Stomach (tissue), 9 donors: ENCODE measurements around the gene BHLHE40. TPM values are rescaled to one million over a fixed set of nuclear protein-coding genes. Genes with fewer than 3 reads are reported as not detected.

ENCODE experiments used
- DNase-seq, 2 donors: peaks; one replicate each; pipeline versions ENCODE4 v3.0.0 to v3.0.0-alpha.2; 2013 to 2019
- H3K27ac ChIP-seq, 5 donors: fragments of 200-600 bp in 4 of 5; sonication (generic) in 4 of 5; one replicate each; pipeline ENCODE4 v1.5.1; 2013 to 2019; ENCODE audit warnings: mild to moderate bottlenecking in 1 of 5, moderate library complexity in 1 of 5
- H3K27me3 ChIP-seq, 3 donors: fragments of 200-600 bp; sonication (generic); one replicate each; pipeline ENCODE4 v1.5.1; 2017 to 2019; ENCODE audit warnings: mixed run types in 1 of 3
- H3K36me3 ChIP-seq, 4 donors: fragments of 200-600 bp; sonication (generic); 1 replicate in 3 of 4; 2 replicates in 1 of 4; pipeline ENCODE4 v1.5.1; 2016 to 2019
- H3K4me1 ChIP-seq, 4 donors: fragments of 200-600 bp; sonication (generic); one replicate each; pipeline ENCODE4 v1.5.1; 2016 to 2019
- H3K4me3 ChIP-seq, 4 donors: fragments of 200-600 bp; sonication (generic) in 3 of 4; one replicate each; pipeline ENCODE4 v1.5.1; 2016 to 2019; ENCODE audit warnings: mild to moderate bottlenecking in 1 of 4
- H3K9me3 ChIP-seq, 4 donors: fragments of 200-600 bp; sonication (generic); one replicate each; pipeline ENCODE4 v1.5.1; 2016 to 2019
- EP300 ChIP-seq: sonication (generic); formaldehyde crosslinking; IDR thresholded peaks from one replicate; pipeline ENCODE4 v1.6.1; 2017; ENCODE audit warnings: antibody characterized with exemption
- POLR2A ChIP-seq, 4 donors: fragments of 450-650 bp; IDR thresholded peaks; one replicate each; pipeline ENCODE4 v1.6.1; 2016; ENCODE audit warnings: antibody characterized with exemption in 4 of 4, control low read depth in 2 of 4, mild to moderate bottlenecking in 1 of 4, moderate library complexity in 1 of 4
- POLR2AphosphoS5 ChIP-seq, 3 donors: sonication (generic); formaldehyde crosslinking; IDR thresholded peaks; one replicate each; pipeline ENCODE4 v1.6.1; 2016; ENCODE audit warnings: antibody characterized with exemption in 3 of 3
- whole genome bisulfite sequencing, 5 donors: extraction: QIAGEN DNeasy Blood & Tissue Kit in 3 of 5; methylation state at CpG; one replicate each; pipeline versions ENCODE4 v1.1.5 to v1.1.7; 2013 to 2018; 5-methylcytosine and 5-hydroxymethylcytosine counted together
- intact Hi-C: fragments of 100-400 bp; cut with DNase I; formaldehyde crosslinking; loops from one replicate; pipeline ENCODE4 v1.15.1; 2023; ENCODE audit warnings: low total_unique reads
- polyA plus RNA-seq, 3 donors: library from polyadenylated mRNA; stranded (reverse); fragments of 200-250 nt; gene quantifications; one replicate each; pipeline ENCODE4 v1.2.3, GENCODE V29; 2013
- total RNA-seq, 5 donors: library from RNA; depleted of rRNA; stranded (reverse); fragments of >200 nt; gene quantifications; one replicate each; pipeline versions ENCODE4 v1.1.0 to v1.2.3, GENCODE V29; 2014 to 2016
- TF ChIP-seq, protein P1 (sequence below), 7 experiments: fragments of 450-650 bp in 4 of 7; fragments of 200-600 bp in 3 of 7; sonication (generic) in 3 of 7; IDR thresholded peaks; one replicate each; pipeline ENCODE4 v1.5.1; 2016 to 2019; ENCODE audit warnings: antibody characterized with exemption in 7 of 7, control low read depth in 2 of 7, mild to moderate bottlenecking in 1 of 7
- donor health status: healthy with polysubstance abuse.
- donor health status: Bipolar disorder and iron deficiency.
- donor health status: healthy.

The BHLHE40 gene
- total and polyA plus RNA-seq, 8 donors: 7.6 to 39.7 (median 25.4) TPM

DNA sequence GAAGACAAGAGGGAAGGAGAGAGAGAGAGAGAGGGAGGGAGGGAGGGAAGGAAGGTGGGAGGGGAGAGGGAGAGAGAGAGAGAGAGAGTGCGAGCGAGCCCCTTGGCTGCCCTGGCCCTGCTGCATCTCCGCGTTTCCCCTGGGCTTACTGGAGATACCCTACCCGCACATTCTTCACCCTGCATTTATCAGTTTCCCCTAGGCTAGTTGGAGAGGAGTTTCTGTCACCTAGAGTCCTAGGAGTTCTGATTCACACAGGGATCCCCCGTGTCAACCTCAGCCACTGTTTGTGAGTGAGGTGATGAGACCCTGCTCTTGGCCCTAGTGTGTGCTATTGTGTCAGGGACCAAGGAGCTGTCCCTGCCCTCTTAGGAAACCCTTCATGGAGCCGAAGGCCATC is 18.7 kb downstream of the BHLHE40 start:
- intact Hi-C loops: no loop called here
- Histone ChIP-seq H3K27me3 (no peaks in the 10 kb centered on the region), H3K27ac (no peak overlapping the region), H3K36me3 (no peaks in the 10 kb centered on the region), H3K4me3 (no peak overlapping the region), H3K4me1 (peaks cover 0 to 5% (median 2%) of the 10 kb centered on the region in 4 donors), H3K9me3 (no peaks in the 10 kb centered on the region)
- TF ChIP-seq EP300: no peak
- no peak for TF ChIP-seq POLR2AphosphoS5 (IDR thresholded peaks at IDR 0.05)
- TF ChIP-seq POLR2A (IDR thresholded peaks at IDR 0.05): no peak
- TF ChIP-seq, protein P1, sequence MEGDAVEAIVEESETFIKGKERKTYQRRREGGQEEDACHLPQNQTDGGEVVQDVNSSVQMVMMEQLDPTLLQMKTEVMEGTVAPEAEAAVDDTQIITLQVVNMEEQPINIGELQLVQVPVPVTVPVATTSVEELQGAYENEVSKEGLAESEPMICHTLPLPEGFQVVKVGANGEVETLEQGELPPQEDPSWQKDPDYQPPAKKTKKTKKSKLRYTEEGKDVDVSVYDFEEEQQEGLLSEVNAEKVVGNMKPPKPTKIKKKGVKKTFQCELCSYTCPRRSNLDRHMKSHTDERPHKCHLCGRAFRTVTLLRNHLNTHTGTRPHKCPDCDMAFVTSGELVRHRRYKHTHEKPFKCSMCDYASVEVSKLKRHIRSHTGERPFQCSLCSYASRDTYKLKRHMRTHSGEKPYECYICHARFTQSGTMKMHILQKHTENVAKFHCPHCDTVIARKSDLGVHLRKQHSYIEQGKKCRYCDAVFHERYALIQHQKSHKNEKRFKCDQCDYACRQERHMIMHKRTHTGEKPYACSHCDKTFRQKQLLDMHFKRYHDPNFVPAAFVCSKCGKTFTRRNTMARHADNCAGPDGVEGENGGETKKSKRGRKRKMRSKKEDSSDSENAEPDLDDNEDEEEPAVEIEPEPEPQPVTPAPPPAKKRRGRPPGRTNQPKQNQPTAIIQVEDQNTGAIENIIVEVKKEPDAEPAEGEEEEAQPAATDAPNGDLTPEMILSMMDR (IDR thresholded peaks at IDR 0.05): no peak
- 62 to 82% (median 77%) methylated on average over 7 of the region's 7 CpGs for WGBS, 5 donors
- no peak for DNase-seq

DNA sequence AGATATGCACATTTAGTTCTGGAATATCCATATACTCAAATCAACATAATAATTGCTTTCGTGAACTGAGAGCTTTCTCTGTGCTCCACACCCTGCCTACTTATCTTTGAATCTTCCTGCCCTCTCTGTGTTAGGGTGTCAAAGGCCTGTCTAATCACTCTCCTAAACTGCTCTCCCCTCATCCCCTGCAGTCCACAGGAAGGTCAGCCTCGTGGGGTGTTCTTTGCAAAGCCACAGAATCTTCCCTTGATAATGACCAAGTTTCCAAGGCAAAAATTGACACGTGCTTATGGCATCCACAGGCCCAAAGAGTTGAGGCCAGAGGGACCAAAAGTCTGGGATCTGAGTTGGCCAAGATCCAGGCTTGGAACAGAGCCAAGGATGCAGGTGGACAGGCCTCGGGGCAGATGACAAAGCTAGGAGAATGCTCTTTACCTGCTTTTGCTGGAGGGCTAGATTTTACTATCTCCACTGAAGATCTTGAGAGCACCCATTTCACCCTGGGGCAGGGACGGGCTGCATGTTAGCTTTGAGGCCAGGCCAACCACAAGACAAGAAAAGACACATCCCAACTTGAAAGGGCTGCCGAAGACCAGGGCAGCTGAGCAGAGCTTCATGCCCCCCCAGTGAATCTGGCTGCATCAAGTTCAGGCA is 20.4 kb downstream of the BHLHE40 start:
- no peaks in the 10 kb centered on the region for H3K36me3 ChIP-seq
- TF ChIP-seq, protein P1 (IDR thresholded peaks at IDR 0.05): no peak
- TF ChIP-seq EP300 (no peak), POLR2AphosphoS5 (IDR thresholded peaks at IDR 0.05) (no peak), POLR2A (IDR thresholded peaks at IDR 0.05) (no peak)
- peaks cover 0 to 5% (median 2%) of the 10 kb centered on the region in 4 donors for H3K4me1 ChIP-seq
- intact Hi-C loops: no loop called here
- no peak overlapping the region for H3K27ac ChIP-seq
- WGBS, 5 donors: 63 to 74% (median 69%) methylated on average over 5 to 6 of the region's 6 CpGs
- no peaks in the 10 kb centered on the region for H3K9me3 ChIP-seq
- H3K27me3 ChIP-seq: no peaks in the 10 kb centered on the region
- no peak overlapping the region for H3K4me3 ChIP-seq
- DNase-seq: no peak

DNA sequence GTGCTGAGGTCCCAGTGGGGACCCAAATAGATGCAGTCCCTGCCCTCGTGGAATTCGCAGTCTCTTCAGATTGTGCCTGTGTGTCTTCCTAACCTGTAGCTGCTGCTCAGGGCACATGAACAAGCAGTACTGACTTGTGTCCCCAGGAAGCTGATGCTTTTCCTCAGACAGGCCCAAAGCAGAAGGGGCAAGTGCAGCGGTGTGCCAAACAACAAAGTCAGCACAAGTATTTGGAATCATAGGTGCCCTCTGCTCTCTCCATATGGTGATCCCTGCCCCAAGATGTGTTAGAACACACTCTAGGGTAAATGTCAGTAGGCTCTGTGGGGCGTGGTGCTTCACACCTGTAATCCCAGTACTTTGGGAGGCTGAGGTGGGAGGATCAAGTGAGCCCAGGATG is 21.9 kb downstream of the BHLHE40 start:
- H3K9me3 ChIP-seq: no peaks in the 10 kb centered on the region
- H3K4me3 ChIP-seq: no peak overlapping the region
- H3K4me1 ChIP-seq: peaks cover 0 to 4% (median 0%) of the 10 kb centered on the region in 4 donors
- intact Hi-C loops: no loop called here
- no peak overlapping the region for H3K27ac ChIP-seq
- H3K27me3 ChIP-seq: no peaks in the 10 kb centered on the region
- WGBS, 5 donors: 88 to 93% (median 91%) methylated on average over 4 of the region's 4 CpGs
- TF ChIP-seq EP300 (no peak), POLR2A (IDR thresholded peaks at IDR 0.05) (no peak)
- DNase-seq: no peak
- no peaks in the 10 kb centered on the region for H3K36me3 ChIP-seq

DNA sequence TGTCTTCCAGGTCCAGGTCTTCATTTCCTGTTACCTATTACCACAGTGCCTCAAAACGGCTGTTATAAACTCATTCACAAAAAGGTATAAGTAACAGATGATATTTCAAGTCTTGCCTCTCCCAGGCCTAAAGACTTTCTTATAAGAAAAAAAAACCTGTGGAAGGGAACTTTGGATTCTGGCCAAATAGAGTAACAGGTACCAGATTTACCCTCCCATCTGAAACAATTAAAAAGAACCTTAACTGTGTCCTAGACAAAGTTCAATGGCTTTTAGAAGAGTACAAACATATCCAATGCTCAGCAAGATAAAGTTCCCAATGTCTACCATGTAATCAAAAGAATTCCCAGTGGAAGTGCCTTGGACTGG is 22.6 kb downstream of the BHLHE40 start:
- no peak overlapping the region for H3K27ac ChIP-seq
- WGBS, 5 donors: 47 to 73% (median 53%) methylated on average over 1 of the region's 1 CpG
- H3K4me3 ChIP-seq: no peak overlapping the region
- TF ChIP-seq POLR2A (IDR thresholded peaks at IDR 0.05) (no peak), EP300 (no peak)
- no peaks in the 10 kb centered on the region for H3K9me3 ChIP-seq
- intact Hi-C loops: no loop called here
- DNase-seq: no peak
- H3K27me3 ChIP-seq: no peaks in the 10 kb centered on the region
- H3K4me1 ChIP-seq: peaks cover 0 to 4% (median under 1%) of the 10 kb centered on the region in 4 donors
- no peaks in the 10 kb centered on the region for H3K36me3 ChIP-seq

DNA sequence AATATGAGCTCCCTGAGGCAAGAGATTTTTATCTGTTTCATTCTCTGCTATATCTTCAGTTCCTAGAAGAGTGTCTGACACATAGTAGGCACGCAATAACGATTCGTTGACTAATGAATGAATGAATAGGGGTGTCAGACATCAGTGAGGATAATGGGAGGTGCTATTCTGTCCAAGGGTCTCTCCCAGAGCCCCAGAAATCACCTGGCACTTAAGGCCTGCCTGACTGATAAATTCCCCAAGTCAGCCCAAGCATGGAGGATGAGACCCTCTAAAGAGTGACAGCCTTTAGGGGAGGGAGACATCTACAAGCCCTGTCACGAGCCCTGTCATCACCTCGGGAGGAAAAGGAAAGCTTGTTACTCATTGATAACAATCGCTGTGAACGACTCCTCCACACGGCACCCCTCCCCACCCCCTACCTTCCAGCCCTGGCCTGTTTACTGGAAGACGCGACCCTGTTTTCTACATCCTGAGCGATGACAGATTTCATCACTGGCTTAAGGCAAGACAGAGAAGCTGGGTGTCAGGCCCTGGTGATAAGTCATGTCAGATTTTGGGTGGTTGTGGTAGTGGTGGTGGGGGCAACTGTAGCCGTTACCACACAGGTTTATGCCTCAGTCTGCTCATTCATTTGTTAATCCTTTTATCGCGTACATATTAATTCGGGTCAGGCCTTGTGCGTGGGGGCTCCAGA is 23.1 kb downstream of the BHLHE40 start:
- Histone ChIP-seq H3K27ac (no peak overlapping the region), H3K4me3 (no peak overlapping the region), H3K9me3 (no peaks in the 10 kb centered on the region), H3K36me3 (no peaks in the 10 kb centered on the region), H3K27me3 (no peaks in the 10 kb centered on the region), H3K4me1 (peaks cover 0 to 4% (median 2%) of the 10 kb centered on the region in 4 donors)
- DNase-seq: no peak
- WGBS, 5 donors: 66 to 68% (median 67%) methylated on average over 16 of the region's 16 CpGs
- intact Hi-C loops: no loop called here
- no peak for TF ChIP-seq POLR2AphosphoS5 (IDR thresholded peaks at IDR 0.05)
- TF ChIP-seq, protein P1 (IDR thresholded peaks at IDR 0.05): no peak
- no peak for TF ChIP-seq EP300
- no peak for TF ChIP-seq POLR2A (IDR thresholded peaks at IDR 0.05)
